ENCODE measurements around the gene TMEM63B. TPM values are rescaled to one million over a fixed set of nuclear protein-coding genes. Genes with fewer than 3 reads are reported as not detected.

TMEM63B gene
- total RNA-seq, 2 experiments from 2014 or later: 11.1 to 11.6 TPM

DNA sequence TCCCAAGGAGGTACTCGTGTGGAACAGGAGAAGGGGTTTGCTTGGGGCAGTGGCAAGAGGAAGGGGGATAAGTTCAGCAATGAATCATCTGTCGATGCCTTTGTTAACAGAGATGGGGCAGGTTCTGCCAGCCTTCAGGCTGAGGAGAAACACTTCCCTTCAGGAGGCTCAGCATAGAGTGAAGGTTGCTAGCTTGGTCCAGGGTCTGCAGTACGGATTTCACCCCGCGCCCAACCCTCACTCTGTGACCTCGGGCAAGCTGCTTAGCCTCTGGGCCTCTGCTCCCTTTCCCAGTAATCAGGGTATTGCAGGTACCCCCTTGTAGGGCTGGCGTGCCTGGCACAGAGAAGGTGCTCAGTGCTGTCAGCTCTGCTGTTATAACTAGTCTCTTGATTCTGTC, 38.8 kb downstream of the TMEM63B start:
- H3K27me3 Mint-ChIP-seq: peaks cover 45% of the 10 kb centered on the region
- DNase-seq (no peak), ATAC-seq (no peak)
- no peaks in the 10 kb centered on the region for H3K9me3 Mint-ChIP-seq (ENCODE audit: low read depth)
- CTCF ChIA-PET: interaction anchor here (0.7 kb wide), 2 partner anchors 69 to 71 kb away, joined by 3 read pairs; no protein-coding TSS in a partner anchor
- H3K4me3 Mint-ChIP-seq: no peak overlapping the region
- peaks cover 4% of the 10 kb centered on the region for H3K4me1 Mint-ChIP-seq
- no peak overlapping the region for H3K27ac Mint-ChIP-seq
- no peaks in the 10 kb centered on the region for H3K36me3 Mint-ChIP-seq

DNA sequence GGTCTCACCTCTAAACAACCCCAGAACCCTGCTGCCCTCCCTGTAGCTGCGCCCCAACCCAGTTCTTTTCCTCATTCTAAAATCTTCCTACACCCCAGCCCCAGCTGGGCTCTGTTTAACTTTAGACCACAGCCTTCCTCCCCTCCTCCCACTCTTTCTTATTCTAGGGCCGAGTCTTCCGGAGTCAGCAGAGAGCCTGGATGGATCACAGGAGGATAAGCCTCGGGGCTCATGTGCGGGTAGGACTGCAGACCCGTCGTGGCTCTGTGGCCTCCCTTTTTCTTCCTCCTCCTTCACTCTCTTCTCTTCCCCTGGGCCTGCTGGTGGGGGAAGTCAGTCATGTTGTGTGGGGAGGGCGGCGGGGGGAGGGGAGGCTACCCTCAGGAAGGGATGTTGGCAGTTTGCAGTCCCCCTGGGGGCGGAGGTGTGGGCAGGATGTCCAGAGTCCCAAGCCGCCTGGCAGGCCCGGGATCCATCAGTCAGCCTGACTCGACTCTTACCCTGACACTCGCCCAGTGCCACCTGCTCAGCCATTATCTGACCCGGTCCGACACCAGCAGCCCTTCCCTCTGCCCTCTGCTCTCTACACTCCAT, 39.3 kb downstream of the TMEM63B start:
- H3K9me3 Mint-ChIP-seq (ENCODE audit: low read depth): no peaks in the 10 kb centered on the region
- H3K36me3 Mint-ChIP-seq: no peaks in the 10 kb centered on the region
- peaks cover 48% of the 10 kb centered on the region for H3K27me3 Mint-ChIP-seq
- CTCF ChIA-PET: interaction anchor here (0.7 kb wide), 2 partner anchors 70 to 71 kb away, joined by 3 read pairs; no protein-coding TSS in a partner anchor
- no peak overlapping the region for H3K4me3 Mint-ChIP-seq
- ATAC-seq (no peak), DNase-seq (no peak)
- peaks cover 4% of the 10 kb centered on the region for H3K4me1 Mint-ChIP-seq
- no peak overlapping the region for H3K27ac Mint-ChIP-seq

DNA sequence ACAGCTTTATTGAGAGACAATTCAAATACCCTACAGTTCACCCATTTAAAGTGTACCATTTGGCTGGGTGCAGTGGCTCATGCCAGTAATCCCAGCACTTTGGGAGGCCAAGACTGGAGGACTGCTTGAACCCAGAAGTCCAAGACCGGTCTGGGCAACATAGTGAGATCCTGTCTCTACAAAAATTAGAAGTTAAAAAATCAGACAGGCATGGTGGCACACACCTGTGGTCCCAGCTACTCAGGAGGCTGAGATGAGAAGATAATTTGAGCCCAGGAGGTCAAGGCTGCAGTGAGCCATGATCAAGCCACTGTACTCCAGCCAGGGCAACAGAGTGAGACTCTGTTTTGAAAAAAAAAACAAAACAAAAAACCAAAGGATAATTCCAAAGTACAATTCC, 40.2 kb downstream of the TMEM63B start:
- H3K27ac Mint-ChIP-seq: no peak overlapping the region

DNA sequence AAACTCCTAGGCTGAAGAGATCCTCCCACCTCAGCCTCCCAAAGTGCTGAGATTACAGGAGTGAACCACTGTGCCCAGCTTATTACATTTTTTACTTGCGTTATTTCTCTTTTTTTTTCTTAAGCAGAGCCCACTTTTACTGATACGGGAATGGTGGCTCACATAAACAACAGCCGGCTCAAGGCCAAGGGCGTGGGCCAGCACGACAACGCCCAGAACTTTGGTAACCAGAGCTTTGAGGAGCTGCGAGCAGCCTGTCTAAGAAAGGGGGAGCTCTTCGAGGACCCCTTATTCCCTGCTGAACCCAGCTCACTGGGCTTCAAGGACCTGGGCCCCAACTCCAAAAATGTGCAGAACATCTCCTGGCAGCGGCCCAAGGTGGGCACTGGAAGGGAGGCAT, 41.8 kb downstream of the TMEM63B start:
- CTCF ChIA-PET: interaction anchor here (1.0 to 2.0 kb wide), 6 partner anchors 18 to 144 kb away, joined by 3 to 5 read pairs (median 4); partner anchors contain the start of genes AARS2 and SLC35B2
- Mint-ChIP-seq H3K27ac (no peak overlapping the region), H3K4me3 (no peak overlapping the region), H3K4me1 (peaks cover 8% of the 10 kb centered on the region), H3K36me3 (no peaks in the 10 kb centered on the region), H3K27me3 (peaks cover 45% of the 10 kb centered on the region), H3K9me3 (ENCODE audit: low read depth) (no peaks in the 10 kb centered on the region)
- DNase-seq: no peak
- ATAC-seq: no peak

More for the DNA sequence above, 40.2 kb downstream of the TMEM63B start:
- DNase-seq: no peak
- no peaks in the 10 kb centered on the region for H3K9me3 Mint-ChIP-seq (ENCODE audit: low read depth)
- no peak overlapping the region for H3K4me3 Mint-ChIP-seq
- CTCF ChIA-PET: interaction anchor here (0.6 to 2.0 kb wide), 2 partner anchors 53 to 70 kb away, joined by 3 to 5 read pairs; no protein-coding TSS in a partner anchor
- no peaks in the 10 kb centered on the region for H3K36me3 Mint-ChIP-seq
- ATAC-seq: no peak
- H3K4me1 Mint-ChIP-seq: peaks cover 5% of the 10 kb centered on the region
- H3K27me3 Mint-ChIP-seq: peaks cover 52% of the 10 kb centered on the region

DNA sequence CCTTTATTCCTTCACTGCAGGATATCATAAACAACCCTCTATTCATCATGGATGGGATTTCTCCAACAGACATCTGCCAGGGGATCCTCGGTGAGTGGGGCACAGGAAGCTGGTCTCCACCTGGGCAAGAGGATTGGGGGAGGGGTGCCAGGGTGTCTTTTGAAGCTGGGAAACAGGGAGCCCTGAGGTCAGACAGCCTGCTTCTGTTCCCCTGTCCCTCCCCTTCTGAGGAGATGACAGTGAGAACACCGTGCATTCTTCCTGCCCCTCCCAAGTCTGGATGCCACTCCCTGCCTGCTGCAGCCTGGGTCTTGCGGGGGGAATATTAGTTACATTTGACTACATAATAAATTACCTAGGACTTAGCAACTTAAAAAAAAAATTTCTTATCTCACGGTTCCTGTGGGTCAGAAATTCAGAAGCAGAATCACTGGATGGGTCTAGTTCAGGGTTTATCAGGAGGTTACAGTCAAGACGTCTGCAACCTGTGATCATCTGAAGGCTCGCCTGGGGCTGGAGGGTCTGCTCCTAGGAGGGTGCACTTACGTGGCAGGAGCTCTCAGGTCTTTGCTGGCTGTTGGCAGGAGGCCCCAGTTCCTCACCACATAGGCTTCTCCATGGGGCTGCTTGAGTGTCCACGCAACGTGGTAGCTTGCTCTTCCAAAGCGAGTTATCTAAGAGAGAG, 42.7 kb downstream of the TMEM63B start:
- DNase-seq (no peak), ATAC-seq (no peak)
- Mint-ChIP-seq H3K9me3 (ENCODE audit: low read depth) (no peaks in the 10 kb centered on the region), H3K36me3 (no peaks in the 10 kb centered on the region), H3K4me3 (no peak overlapping the region), H3K27ac (no peak overlapping the region), H3K27me3 (peaks cover 40% of the 10 kb centered on the region), H3K4me1 (peaks cover 8% of the 10 kb centered on the region)
- CTCF ChIA-PET: interaction anchor here (1.0 to 2.0 kb wide), 5 partner anchors 9 to 87 kb away, joined by 3 to 5 read pairs (median 4); partner anchors contain the start of gene SLC35B2

DNA sequence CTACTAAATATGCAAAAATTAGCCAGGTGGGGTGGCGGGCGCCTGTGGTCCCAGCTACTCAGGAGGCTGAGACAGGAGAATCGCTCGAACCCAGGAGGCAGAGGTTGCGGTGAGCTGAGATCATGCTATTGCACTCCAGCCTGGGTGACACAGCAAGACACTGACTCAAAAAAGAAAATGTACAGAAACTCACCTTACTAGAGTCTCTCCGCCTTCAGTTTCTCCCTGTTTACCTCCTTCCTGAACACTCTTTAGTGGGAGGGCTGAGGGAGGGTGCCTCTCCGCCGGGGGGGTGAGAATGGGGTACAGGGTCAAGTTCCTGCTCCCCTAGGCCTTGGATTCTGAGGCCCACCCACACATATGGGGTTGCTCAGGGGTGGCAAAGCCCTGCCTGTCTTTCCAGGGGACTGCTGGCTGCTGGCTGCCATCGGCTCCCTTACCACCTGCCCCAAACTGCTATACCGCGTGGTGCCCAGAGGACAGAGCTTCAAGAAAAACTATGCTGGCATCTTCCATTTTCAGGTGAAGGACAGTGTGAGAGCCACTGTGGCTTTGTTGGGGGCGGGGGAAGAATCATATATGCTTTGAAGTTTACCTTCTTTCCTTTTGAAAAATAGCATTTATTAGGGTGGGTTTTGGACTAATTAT, 44.7 kb downstream of the TMEM63B start:
- Mint-ChIP-seq H3K36me3 (no peaks in the 10 kb centered on the region), H3K4me1 (peaks cover 15% of the 10 kb centered on the region), H3K27me3 (peaks cover 24% of the 10 kb centered on the region), H3K27ac (no peak overlapping the region), H3K9me3 (ENCODE audit: low read depth) (no peaks in the 10 kb centered on the region), H3K4me3 (no peak overlapping the region)
- DNase-seq (no peak), ATAC-seq (no peak)
- CTCF ChIA-PET: interaction anchor here (0.8 to 3.3 kb wide), 19 partner anchors 10 to 171 kb away, joined by 3 to 41 read pairs (median 5); partner anchors contain the start of genes CAPN11, NFKBIE, SLC35B2 and SPATS1

DNA sequence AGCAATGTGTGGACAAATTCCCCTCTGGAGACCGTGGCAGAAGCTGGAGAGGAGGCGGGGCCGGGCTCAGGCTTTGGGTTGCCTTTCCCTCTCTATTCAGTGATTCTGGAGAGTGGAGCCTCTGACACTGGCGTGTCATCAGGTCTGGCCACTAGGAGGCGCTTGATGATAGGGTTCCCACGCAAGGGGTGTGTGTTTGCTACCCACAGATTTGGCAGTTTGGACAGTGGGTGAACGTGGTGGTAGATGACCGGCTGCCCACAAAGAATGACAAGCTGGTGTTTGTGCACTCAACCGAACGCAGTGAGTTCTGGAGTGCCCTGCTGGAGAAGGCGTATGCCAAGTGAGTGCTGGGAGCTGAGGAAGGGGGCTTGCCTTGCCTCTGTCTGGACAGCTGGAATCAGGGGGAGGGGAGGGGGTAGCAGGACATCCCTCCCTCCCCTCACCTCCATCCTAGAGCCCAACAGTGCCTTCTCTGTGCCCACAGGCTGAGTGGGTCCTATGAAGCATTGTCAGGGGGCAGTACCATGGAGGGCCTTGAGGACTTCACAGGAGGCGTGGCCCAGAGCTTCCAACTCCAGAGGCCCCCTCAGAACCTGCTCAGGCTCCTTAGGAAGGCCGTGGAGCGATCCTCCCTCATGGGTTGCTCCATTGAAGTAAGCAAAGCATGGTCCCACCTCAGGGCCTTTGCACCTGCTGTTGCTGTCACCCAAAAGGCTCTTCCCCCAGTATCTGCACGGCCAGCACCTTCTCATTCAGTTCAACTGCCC, 45.6 kb downstream of the TMEM63B start:
- Mint-ChIP-seq H3K4me3 (no peak overlapping the region), H3K27ac (no peak overlapping the region)
- CTCF ChIA-PET: interaction anchor here (0.7 to 3.3 kb wide), 29 partner anchors 10 to 170 kb away, joined by 3 to 41 read pairs (median 5); partner anchors contain the start of genes CAPN11, NFKBIE, SLC35B2 and SPATS1

DNA sequence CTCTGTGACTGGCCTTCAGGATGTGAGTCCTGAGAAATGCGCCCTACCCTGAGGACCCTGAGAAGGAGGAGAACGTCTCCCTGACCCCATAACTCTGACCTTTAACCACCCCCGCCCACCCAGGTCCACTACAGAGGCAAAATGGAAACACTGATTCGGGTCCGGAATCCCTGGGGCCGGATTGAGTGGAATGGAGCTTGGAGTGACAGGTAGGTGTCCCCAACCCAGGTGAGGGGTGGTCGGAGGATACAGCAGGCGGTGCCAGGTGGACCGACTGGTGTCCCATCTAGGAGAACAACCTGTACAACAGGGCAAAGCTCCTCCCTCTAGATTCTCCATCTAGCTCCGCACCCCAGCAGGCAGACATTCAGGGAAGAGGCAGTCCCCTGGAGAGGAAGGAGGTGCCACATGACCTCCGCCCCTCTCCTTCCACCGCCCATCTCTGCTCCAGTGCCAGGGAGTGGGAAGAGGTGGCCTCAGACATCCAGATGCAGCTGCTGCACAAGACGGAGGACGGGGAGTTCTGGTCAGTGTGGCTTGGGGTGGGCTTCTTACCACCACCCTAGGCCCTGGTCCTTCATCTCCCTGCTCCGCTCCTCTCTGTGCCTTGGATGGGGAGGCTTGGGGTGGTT, 48.9 kb downstream of the TMEM63B start:
- H3K9me3 Mint-ChIP-seq (ENCODE audit: low read depth): no peaks in the 10 kb centered on the region
- peaks cover 25% of the 10 kb centered on the region for H3K4me1 Mint-ChIP-seq
- no peaks in the 10 kb centered on the region for H3K36me3 Mint-ChIP-seq

More for the DNA sequence above, 45.6 kb downstream of the TMEM63B start:
- Mint-ChIP-seq H3K36me3 (no peaks in the 10 kb centered on the region), H3K27me3 (peaks cover 24% of the 10 kb centered on the region), H3K9me3 (ENCODE audit: low read depth) (no peaks in the 10 kb centered on the region), H3K4me1 (peaks cover 24% of the 10 kb centered on the region)
- ATAC-seq (peak; percentile 90), DNase-seq (peak; percentile 87)

DNA sequence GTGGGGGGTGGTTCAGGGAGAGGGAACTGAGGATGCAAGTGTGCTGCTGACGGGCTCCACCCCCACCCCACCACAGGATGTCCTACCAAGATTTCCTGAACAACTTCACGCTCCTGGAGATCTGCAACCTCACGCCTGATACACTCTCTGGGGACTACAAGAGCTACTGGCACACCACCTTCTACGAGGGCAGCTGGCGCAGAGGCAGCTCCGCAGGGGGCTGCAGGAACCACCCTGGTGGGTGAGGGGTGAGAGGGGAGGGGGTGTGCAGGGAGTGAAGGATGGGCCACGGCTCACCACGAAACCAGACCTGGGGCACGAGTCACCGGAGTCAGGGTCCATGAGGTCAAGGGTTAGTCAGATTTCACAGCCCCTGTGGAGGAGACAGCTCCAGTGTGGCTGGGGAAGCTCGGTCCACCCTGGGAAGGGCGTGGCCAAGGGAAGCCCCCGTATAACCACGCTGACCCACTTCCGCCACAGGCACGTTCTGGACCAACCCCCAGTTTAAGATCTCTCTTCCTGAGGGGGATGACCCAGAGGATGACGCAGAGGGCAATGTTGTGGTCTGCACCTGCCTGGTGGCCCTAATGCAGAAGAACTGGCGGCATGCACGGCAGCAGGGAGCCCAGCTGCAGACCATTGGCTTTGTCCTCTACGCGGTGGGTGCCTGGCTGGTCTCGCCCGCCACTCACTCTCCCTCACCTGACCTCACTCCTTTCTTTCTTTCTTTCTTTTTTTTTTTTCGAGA, 49.6 kb downstream of the TMEM63B start:
- Mint-ChIP-seq H3K36me3 (no peaks in the 10 kb centered on the region), H3K4me1 (peaks cover 25% of the 10 kb centered on the region), H3K27ac (no peak overlapping the region), H3K4me3 (peak overlapping the region; percentile 20), H3K9me3 (ENCODE audit: low read depth) (no peaks in the 10 kb centered on the region), H3K27me3 (peaks cover 10% of the 10 kb centered on the region)
- peak; percentile 77 for DNase-seq
- CTCF ChIA-PET: interaction anchor here (1.2 to 1.8 kb wide), 4 partner anchors 44 to 136 kb away, joined by 3 to 8 read pairs (median 4); partner anchors contain the start of gene AARS2
- ATAC-seq: peak; percentile 59

More for the DNA sequence above, 48.9 kb downstream of the TMEM63B start:
- Mint-ChIP-seq H3K4me3 (peak overlapping the region; percentile 20), H3K27ac (no peak overlapping the region), H3K27me3 (peaks cover 12% of the 10 kb centered on the region)
- CTCF ChIA-PET: interaction anchor here (1.3 to 1.8 kb wide), 3 partner anchors 58 to 79 kb away, joined by 4 to 8 read pairs (median 5); no protein-coding TSS in a partner anchor
- ATAC-seq: no peak
- no peak for DNase-seq

DNA sequence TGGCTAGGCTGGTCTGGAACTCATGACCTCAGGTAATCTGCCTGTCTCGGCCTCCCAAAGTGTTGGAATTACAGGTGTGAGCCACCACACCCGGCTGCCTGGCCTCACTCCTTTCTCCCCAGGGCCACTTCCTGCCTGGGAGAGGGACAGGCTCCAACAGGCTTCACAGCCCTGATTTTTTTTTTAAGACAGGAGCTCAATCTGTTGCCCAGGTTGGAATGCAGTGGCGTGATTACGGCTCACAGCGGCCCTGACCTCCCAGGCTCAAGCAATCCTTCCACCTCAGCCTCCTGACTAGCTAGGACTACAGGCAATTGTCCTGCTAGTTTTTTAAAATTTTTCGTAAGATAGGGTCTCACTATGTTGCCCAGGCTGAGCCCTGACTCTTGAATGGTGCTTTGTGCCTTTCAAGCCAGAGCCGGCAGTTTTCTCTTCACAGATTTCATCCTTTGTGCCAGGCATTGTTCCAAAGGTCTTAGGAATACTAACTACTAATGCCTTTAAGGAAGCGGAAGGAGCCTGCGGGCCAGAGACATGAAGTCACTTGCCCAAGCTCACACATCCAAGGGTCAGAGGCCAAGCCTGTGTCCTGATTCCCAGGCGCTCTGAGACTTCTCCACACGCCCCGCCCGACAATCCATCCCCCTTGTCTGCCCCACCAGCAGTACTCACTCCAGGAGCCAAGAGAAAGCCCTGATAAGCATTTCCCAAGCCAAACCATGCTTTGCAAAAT, 50.5 kb downstream of the TMEM63B start:
- Mint-ChIP-seq H3K36me3 (no peaks in the 10 kb centered on the region), H3K4me3 (no peak overlapping the region), H3K27me3 (peaks cover 4% of the 10 kb centered on the region), H3K9me3 (ENCODE audit: low read depth) (no peaks in the 10 kb centered on the region), H3K4me1 (peaks cover 21% of the 10 kb centered on the region), H3K27ac (no peak overlapping the region)
- DNase-seq (no peak), ATAC-seq (no peak)
- CTCF ChIA-PET: interaction anchor here (0.7 to 1.8 kb wide), 4 partner anchors 22 to 135 kb away, joined by 3 to 8 read pairs (median 4); partner anchors contain the start of gene AARS2

DNA sequence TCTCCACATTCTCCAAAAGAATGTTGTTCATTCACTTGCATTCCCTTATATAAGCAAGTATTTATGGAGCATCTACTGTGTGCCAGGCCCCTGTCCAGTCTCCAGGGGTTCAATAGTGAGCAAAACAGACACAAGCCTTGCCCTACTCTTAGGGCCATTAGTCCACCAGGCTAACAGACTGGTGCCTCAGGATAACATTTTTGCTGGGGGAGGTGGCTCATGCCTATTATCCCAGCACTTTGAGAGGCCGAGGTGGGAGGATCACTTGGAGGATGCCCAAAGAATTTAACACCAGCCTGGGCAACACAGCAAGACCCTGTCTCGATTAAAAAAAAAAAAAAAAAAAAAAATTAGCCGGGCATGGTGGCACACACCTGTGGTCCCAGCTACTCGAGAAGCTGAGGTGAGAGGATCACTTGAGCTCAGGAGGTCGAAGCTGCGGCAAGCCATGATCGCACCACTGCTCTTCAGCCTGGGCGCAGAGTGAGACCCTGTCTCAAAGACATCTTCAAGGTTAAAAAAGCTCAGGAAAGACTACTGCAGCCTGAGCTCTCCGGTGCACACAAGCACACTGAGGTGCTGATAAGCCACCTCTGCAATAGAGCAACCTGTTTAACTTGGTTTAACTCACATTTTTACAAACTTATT, 51.2 kb downstream of the TMEM63B start:
- Mint-ChIP-seq H3K27ac (no peak overlapping the region), H3K4me1 (peaks cover 21% of the 10 kb centered on the region), H3K36me3 (no peaks in the 10 kb centered on the region), H3K4me3 (no peak overlapping the region), H3K9me3 (ENCODE audit: low read depth) (no peaks in the 10 kb centered on the region), H3K27me3 (peaks cover 4% of the 10 kb centered on the region)
- ATAC-seq (no peak), DNase-seq (no peak)
- CTCF ChIA-PET: interaction anchor here (0.8 to 1.8 kb wide), 3 partner anchors 8 to 135 kb away, joined by 3 to 8 read pairs (median 4); partner anchors contain the start of gene AARS2
